GM12878 (cell line): ENCODE data around the gene MRPL54.

ENCODE experiments used
- CREB1 ChIP-seq: IDR thresholded peaks from 2 replicates; pipeline ENCODE4 v1.6.1; 2012; ENCODE audit warnings: low read depth, mild to moderate bottlenecking, inconsistent platforms
- JUNB ChIP-seq: IDR thresholded peaks from 2 replicates; pipeline ENCODE4 v1.6.1; 2016; ENCODE audit warnings: antibody characterized with exemption, mild to moderate bottlenecking
- MEF2A ChIP-seq: IDR thresholded peaks from 2 replicates; pipeline ENCODE4 v1.6.1; 2011; ENCODE audit warnings: low read depth, mild to moderate bottlenecking, low read length, moderate library complexity; ENCODE audit not compliant: insufficient read depth
- POLR2A ChIP-seq: IDR thresholded peaks from 2 replicates; pipeline ENCODE4 v1.6.1; 2011; ENCODE audit warnings: low read depth, mild to moderate bottlenecking, low read length
- RAD21 ChIP-seq: IDR thresholded peaks from 2 replicates; pipeline ENCODE4 v1.6.1; 2011; ENCODE audit warnings: mild to moderate bottlenecking, low read depth, low read length, moderate library complexity; ENCODE audit not compliant: insufficient read depth
- STAT1 ChIP-seq: fragments of 450-650 bp; conservative IDR thresholded peaks from 2 replicates; pipeline ENCODE4 v1.6.1; 2014; ENCODE audit warnings: antibody characterized with exemption, mild to moderate bottlenecking
- ZNF274 ChIP-seq: IDR thresholded peaks from one replicate; pipeline ENCODE4 v1.8.0; 2011; ENCODE audit not compliant: insufficient read length, insufficient read depth
- TF ChIP-seq, protein P1 (sequence below): IDR thresholded peaks from 2 replicates; pipeline ENCODE4 v1.6.1; 2012; ENCODE audit warnings: mild to moderate bottlenecking, low read depth, low read length
- TF ChIP-seq, protein P2 (sequence below), 3 experiments: IDR thresholded peaks in 2 of 3; conservative IDR thresholded peaks in 1 of 3; 2 replicates each; pipeline ENCODE4 v1.5.1; 2011; ENCODE audit warnings: low read depth in 3 of 3, low read length in 3 of 3, mild to moderate bottlenecking in 3 of 3, control low read depth in 2 of 3, moderate library complexity in 2 of 3, inconsistent platforms in 1 of 3, mixed read lengths in 1 of 3; ENCODE audit not compliant: control insufficient read depth in 2 of 3, insufficient read depth in 1 of 3; ENCODE audit errors: extremely low read depth in 1 of 3
- TF ChIP-seq, protein P3 (sequence below): IDR thresholded peaks from 2 replicates; pipeline ENCODE4 v1.6.1; 2011; ENCODE audit warnings: mild to moderate bottlenecking, low read depth, low read length, moderate library complexity; ENCODE audit not compliant: insufficient replicate concordance
- TF ChIP-seq, protein P4 (sequence below): fragments of 450-650 bp; formaldehyde crosslinking; IDR thresholded peaks from 2 replicates; pipeline ENCODE4 v1.4.0; 2020; ENCODE audit warnings: mild to moderate bottlenecking, moderate library complexity

DNA sequence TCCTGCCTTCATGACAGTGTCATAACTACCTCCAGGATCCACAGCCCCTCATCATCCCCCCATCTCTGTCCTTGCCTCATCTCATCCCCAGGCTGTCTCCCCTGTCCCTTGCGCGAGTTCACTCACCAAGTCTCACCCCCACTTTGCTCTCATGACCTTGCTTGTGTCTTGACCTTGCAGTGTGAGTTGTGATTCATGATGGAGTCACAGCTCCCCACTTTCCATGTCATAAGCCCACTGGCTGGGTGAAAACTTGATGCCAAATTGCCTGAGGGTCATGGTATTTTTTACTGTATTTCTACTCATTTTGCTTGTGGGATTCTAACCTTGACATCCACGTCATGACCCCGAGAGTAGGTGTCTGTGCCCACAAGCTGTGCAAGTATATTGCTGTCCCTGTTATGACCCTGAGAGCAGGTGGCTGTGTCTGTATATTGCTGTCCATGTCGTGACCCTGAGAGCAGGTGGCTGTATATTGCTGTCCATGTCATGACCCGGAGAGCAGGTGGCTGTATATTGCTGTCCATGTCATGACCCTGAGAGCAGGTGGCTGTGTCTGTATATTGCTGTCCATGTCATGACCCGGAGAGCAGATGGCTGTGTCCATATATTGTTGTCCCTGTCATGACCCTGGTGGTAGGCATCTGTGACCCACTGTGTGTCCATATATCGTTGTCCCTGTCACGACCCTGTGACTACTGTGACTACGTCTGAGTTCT lies 24.8 kb upstream of the MRPL54 start:
- no peak for TF ChIP-seq ZNF274
- TF ChIP-seq, protein P1, sequence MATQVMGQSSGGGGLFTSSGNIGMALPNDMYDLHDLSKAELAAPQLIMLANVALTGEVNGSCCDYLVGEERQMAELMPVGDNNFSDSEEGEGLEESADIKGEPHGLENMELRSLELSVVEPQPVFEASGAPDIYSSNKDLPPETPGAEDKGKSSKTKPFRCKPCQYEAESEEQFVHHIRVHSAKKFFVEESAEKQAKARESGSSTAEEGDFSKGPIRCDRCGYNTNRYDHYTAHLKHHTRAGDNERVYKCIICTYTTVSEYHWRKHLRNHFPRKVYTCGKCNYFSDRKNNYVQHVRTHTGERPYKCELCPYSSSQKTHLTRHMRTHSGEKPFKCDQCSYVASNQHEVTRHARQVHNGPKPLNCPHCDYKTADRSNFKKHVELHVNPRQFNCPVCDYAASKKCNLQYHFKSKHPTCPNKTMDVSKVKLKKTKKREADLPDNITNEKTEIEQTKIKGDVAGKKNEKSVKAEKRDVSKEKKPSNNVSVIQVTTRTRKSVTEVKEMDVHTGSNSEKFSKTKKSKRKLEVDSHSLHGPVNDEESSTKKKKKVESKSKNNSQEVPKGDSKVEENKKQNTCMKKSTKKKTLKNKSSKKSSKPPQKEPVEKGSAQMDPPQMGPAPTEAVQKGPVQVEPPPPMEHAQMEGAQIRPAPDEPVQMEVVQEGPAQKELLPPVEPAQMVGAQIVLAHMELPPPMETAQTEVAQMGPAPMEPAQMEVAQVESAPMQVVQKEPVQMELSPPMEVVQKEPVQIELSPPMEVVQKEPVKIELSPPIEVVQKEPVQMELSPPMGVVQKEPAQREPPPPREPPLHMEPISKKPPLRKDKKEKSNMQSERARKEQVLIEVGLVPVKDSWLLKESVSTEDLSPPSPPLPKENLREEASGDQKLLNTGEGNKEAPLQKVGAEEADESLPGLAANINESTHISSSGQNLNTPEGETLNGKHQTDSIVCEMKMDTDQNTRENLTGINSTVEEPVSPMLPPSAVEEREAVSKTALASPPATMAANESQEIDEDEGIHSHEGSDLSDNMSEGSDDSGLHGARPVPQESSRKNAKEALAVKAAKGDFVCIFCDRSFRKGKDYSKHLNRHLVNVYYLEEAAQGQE = no peak
- TF ChIP-seq POLR2A = no peak
- TF ChIP-seq, protein P2, sequence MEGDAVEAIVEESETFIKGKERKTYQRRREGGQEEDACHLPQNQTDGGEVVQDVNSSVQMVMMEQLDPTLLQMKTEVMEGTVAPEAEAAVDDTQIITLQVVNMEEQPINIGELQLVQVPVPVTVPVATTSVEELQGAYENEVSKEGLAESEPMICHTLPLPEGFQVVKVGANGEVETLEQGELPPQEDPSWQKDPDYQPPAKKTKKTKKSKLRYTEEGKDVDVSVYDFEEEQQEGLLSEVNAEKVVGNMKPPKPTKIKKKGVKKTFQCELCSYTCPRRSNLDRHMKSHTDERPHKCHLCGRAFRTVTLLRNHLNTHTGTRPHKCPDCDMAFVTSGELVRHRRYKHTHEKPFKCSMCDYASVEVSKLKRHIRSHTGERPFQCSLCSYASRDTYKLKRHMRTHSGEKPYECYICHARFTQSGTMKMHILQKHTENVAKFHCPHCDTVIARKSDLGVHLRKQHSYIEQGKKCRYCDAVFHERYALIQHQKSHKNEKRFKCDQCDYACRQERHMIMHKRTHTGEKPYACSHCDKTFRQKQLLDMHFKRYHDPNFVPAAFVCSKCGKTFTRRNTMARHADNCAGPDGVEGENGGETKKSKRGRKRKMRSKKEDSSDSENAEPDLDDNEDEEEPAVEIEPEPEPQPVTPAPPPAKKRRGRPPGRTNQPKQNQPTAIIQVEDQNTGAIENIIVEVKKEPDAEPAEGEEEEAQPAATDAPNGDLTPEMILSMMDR (IDR thresholded peaks at IDR 0.05 in 2 of 3, conservative IDR thresholded peaks at IDR 0.05 in 1 of 3; ENCODE audit: control insufficient read depth in 2 of 3, extremely low read depth in 1 of 3, insufficient read depth in 1 of 3, low read depth in 3 of 3, low read length in 3 of 3) = no peak
- TF ChIP-seq, protein P3, sequence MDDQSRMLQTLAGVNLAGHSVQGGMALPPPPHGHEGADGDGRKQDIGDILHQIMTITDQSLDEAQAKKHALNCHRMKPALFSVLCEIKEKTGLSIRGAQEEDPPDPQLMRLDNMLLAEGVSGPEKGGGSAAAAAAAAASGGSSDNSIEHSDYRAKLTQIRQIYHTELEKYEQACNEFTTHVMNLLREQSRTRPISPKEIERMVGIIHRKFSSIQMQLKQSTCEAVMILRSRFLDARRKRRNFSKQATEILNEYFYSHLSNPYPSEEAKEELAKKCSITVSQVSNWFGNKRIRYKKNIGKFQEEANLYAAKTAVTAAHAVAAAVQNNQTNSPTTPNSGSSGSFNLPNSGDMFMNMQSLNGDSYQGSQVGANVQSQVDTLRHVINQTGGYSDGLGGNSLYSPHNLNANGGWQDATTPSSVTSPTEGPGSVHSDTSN = no peak
- no peak for TF ChIP-seq CREB1
- TF ChIP-seq, protein P4, sequence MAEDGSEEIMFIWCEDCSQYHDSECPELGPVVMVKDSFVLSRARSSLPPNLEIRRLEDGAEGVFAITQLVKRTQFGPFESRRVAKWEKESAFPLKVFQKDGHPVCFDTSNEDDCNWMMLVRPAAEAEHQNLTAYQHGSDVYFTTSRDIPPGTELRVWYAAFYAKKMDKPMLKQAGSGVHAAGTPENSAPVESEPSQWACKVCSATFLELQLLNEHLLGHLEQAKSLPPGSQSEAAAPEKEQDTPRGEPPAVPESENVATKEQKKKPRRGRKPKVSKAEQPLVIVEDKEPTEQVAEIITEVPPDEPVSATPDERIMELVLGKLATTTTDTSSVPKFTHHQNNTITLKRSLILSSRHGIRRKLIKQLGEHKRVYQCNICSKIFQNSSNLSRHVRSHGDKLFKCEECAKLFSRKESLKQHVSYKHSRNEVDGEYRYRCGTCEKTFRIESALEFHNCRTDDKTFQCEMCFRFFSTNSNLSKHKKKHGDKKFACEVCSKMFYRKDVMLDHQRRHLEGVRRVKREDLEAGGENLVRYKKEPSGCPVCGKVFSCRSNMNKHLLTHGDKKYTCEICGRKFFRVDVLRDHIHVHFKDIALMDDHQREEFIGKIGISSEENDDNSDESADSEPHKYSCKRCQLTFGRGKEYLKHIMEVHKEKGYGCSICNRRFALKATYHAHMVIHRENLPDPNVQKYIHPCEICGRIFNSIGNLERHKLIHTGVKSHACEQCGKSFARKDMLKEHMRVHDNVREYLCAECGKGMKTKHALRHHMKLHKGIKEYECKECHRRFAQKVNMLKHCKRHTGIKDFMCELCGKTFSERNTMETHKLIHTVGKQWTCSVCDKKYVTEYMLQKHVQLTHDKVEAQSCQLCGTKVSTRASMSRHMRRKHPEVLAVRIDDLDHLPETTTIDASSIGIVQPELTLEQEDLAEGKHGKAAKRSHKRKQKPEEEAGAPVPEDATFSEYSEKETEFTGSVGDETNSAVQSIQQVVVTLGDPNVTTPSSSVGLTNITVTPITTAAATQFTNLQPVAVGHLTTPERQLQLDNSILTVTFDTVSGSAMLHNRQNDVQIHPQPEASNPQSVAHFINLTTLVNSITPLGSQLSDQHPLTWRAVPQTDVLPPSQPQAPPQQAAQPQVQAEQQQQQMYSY (CRISPR knock-in tag) = no peak
- TF ChIP-seq JUNB = no peak
- TF ChIP-seq MEF2A = no peak
- TF ChIP-seq STAT1 = no peak
- no peak for TF ChIP-seq RAD21
